ENCODE results near the gene HRNR. TPM values are rescaled to one million over a fixed set of nuclear protein-coding genes. Genes with fewer than 3 reads are reported as not detected.

HRNR gene
- total RNA-seq, 2 donors from 2014 or later: not detected

DNA sequence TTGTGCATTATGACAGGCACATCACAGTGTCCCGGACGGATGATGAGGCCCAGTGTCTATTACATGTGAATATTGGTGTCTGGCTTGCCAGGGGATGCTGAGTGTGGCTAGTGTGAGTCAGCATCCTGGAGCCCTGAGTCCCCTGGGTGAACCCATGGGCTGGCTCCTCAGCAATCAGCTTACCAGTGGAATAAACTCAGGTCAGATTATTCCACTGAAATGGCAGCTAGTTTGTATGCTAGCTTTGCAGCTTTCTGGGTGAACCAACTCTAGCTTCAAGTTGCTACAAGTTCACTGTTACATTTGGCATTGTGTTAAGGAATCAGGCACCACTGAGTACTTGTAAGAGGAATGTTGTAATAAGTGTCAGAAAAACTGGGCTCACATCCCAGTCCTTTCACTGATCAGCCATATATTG is 41.0 kb downstream of the HRNR start:
- no peak for DNase-seq
- intact Hi-C loops (cut with DNase I): loop anchor here (10.0 kb wide), 1 partner anchor 272 kb away; no protein-coding TSS in a partner anchor
- TF ChIP-seq POLR2A (IDR thresholded peaks at IDR 0.05): no peak
- TF ChIP-seq, protein P1, sequence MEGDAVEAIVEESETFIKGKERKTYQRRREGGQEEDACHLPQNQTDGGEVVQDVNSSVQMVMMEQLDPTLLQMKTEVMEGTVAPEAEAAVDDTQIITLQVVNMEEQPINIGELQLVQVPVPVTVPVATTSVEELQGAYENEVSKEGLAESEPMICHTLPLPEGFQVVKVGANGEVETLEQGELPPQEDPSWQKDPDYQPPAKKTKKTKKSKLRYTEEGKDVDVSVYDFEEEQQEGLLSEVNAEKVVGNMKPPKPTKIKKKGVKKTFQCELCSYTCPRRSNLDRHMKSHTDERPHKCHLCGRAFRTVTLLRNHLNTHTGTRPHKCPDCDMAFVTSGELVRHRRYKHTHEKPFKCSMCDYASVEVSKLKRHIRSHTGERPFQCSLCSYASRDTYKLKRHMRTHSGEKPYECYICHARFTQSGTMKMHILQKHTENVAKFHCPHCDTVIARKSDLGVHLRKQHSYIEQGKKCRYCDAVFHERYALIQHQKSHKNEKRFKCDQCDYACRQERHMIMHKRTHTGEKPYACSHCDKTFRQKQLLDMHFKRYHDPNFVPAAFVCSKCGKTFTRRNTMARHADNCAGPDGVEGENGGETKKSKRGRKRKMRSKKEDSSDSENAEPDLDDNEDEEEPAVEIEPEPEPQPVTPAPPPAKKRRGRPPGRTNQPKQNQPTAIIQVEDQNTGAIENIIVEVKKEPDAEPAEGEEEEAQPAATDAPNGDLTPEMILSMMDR (IDR thresholded peaks at IDR 0.05): no peak
- no peak overlapping the region for H3K4me3 ChIP-seq
- 22 to 45% methylated on average over 2 of the region's 2 CpGs for WGBS, 2 donors
- no peaks in the 10 kb centered on the region for H3K9me3 ChIP-seq
- H3K27me3 ChIP-seq: no peaks in the 10 kb centered on the region
- no peak overlapping the region for H3K27ac ChIP-seq
- no peak for ATAC-seq
- H3K4me1 ChIP-seq: no peaks in the 10 kb centered on the region
- H3K36me3 ChIP-seq (replicated peaks in 1 of 2; ENCODE audit: insufficient read depth in 1 of 2, low read depth in 2 of 2): no peaks in the 10 kb centered on the region

DNA sequence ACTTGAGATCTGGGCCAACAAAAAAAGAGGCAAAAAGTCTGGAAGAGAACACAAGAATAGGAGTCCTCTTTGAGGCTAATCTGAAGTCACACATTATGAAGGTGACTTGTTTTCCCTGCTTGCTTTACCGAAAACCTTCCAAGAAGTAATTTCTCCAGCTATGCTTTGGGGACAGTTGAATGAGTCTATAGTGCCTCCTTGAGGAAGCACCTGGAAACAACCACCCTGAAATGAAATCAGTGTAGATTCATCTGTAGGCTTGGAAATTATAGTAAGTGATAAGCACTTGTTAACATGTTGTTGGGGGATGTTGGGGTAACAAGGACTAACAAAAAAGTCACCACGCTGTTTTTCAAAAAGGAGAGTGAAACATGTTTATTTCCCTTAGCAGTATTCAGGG is 41.6 kb downstream of the HRNR start:
- Histone ChIP-seq H3K27ac (no peak overlapping the region), H3K4me3 (no peak overlapping the region), H3K36me3 (replicated peaks in 1 of 2; ENCODE audit: insufficient read depth in 1 of 2, low read depth in 2 of 2) (no peaks in the 10 kb centered on the region), H3K27me3 (no peaks in the 10 kb centered on the region), H3K4me1 (no peaks in the 10 kb centered on the region), H3K9me3 (no peaks in the 10 kb centered on the region)
- DNase-seq (no peak), ATAC-seq (no peak)
- TF ChIP-seq POLR2A (IDR thresholded peaks at IDR 0.05): no peak
- TF ChIP-seq, protein P1 (IDR thresholded peaks at IDR 0.05): peak in 4 of 7 experiments; percentile 16 to 41 (median 27)
- 52 to 53% methylated on average over 2 of the region's 2 CpGs for WGBS, 2 donors
- intact Hi-C loops (cut with DNase I): loop anchor here (10.0 kb wide), 1 partner anchor 272 kb away; no protein-coding TSS in a partner anchor

DNA sequence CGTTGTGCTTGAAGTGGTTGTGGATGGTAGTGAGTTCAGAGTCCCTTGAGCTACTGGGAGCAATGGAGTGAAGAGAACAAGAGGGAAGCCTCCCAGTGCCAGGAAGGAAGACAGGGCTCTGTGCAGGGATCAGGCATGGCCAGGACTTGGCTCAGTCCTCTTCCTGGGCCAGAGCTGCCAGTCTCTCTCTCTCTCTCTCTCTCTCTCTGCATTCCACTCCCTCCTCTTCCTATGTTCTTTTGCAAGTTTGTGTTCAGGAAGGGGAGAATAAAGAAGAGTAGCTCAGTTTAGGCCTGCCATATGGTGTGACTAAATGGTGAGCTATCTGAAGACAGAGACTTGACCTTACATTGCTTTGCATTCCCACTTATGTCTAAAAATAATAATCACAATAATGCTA is 44.4 kb downstream of the HRNR start:
- no peak for TF ChIP-seq POLR2A (IDR thresholded peaks at IDR 0.05)
- TF ChIP-seq, protein P1 (IDR thresholded peaks at IDR 0.05): no peak
- no peak overlapping the region for H3K4me3 ChIP-seq
- no peaks in the 10 kb centered on the region for H3K4me1 ChIP-seq
- H3K27me3 ChIP-seq: no peaks in the 10 kb centered on the region
- no peaks in the 10 kb centered on the region for H3K36me3 ChIP-seq (replicated peaks in 1 of 2; ENCODE audit: insufficient read depth in 1 of 2, low read depth in 2 of 2)
- no peaks in the 10 kb centered on the region for H3K9me3 ChIP-seq
- no peak for ATAC-seq
- intact Hi-C loops (cut with DNase I): no loop called here
- H3K27ac ChIP-seq: no peak overlapping the region
- WGBS, 2 donors: 69 to 81% methylated on average over 1 of the region's 1 CpG
- DNase-seq: no peak

DNA sequence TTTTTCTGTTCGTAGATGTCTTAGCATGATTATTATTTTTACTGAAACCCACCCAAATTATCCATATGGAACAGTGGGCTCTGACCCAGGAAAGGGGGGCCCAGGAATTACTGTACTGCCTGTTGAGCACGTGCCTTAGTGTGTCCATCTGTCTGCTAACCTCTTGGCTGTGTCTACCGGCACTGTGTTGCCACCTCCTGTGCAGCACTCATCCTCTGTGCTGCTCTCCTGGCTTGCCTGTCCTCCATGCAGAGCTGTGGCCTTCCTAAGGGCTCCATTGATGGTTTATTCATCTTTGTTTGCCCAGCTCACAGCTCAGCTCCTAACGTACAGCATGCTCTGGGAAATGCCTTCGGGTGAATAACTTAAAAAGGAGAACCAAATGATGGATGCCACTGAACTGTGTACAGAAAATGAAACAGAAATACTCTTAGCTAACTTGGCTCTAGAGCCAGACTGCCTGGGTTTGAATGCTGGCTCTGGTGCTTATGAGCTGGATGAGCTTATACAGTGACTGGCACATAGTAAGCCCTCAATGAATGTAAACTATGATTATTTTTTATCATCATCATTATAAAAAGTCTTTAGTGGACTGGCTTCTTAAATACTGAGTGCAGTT is 53.6 kb downstream of the HRNR start:
- ATAC-seq: no peak
- Histone ChIP-seq H3K27ac (no peak overlapping the region), H3K36me3 (replicated peaks in 1 of 2; ENCODE audit: insufficient read depth in 1 of 2, low read depth in 2 of 2) (no peaks in the 10 kb centered on the region), H3K27me3 (no peaks in the 10 kb centered on the region), H3K4me3 (no peak overlapping the region), H3K4me1 (peaks cover 4% of the 10 kb centered on the region), H3K9me3 (no peaks in the 10 kb centered on the region)
- no peak for DNase-seq
- WGBS, 2 donors: 63 to 78% methylated on average over 5 of the region's 5 CpGs
- no peak for TF ChIP-seq POLR2A (IDR thresholded peaks at IDR 0.05)
- TF ChIP-seq, protein P1 (IDR thresholded peaks at IDR 0.05): no peak
- intact Hi-C loops (cut with DNase I): no loop called here

All from body of pancreas (tissue), 4 donors.